DOHH2 (cell line): ENCODE measurements around the gene COX6A2.

Experiments
- EZH2phosphoT487 ChIP-seq: fragments of 200-600 bp; sonication (generic); IDR thresholded peaks from 2 replicates; pipeline ENCODE4 v1.6.1; 2017; ENCODE audit warnings: borderline replicate concordance, mild to moderate bottlenecking, antibody characterized with exemption, low read length, moderate library complexity, mixed read lengths
- TF ChIP-seq, protein P1 (sequence below): fragments of 200-600 bp; sonication (generic); IDR thresholded peaks from one replicate; pipeline ENCODE4 v1.5.1; 2014; ENCODE audit warnings: antibody characterized with exemption, mild to moderate bottlenecking, low read depth, low read length; ENCODE audit not compliant: poor library complexity, severe bottlenecking

- TF ChIP-seq, protein P1, sequence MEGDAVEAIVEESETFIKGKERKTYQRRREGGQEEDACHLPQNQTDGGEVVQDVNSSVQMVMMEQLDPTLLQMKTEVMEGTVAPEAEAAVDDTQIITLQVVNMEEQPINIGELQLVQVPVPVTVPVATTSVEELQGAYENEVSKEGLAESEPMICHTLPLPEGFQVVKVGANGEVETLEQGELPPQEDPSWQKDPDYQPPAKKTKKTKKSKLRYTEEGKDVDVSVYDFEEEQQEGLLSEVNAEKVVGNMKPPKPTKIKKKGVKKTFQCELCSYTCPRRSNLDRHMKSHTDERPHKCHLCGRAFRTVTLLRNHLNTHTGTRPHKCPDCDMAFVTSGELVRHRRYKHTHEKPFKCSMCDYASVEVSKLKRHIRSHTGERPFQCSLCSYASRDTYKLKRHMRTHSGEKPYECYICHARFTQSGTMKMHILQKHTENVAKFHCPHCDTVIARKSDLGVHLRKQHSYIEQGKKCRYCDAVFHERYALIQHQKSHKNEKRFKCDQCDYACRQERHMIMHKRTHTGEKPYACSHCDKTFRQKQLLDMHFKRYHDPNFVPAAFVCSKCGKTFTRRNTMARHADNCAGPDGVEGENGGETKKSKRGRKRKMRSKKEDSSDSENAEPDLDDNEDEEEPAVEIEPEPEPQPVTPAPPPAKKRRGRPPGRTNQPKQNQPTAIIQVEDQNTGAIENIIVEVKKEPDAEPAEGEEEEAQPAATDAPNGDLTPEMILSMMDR: no peak
- TF ChIP-seq EZH2phosphoT487: no peak
These were observed 2.4 kb upstream of the COX6A2 start for GRCh38 chr16:31430380-31431052.
